CD4-positive, alpha-beta T cell treated with Interleukin-2 at 100 ng/mL for 4 hours (primary cell): ENCODE measurements around the gene DCLK3.

Experiments
- DNase-seq: peaks from one replicate; pipeline ENCODE4 v3.0.0-alpha.2; 2020; ENCODE audit warnings: low spot score

Gene DCLK3

DNA sequence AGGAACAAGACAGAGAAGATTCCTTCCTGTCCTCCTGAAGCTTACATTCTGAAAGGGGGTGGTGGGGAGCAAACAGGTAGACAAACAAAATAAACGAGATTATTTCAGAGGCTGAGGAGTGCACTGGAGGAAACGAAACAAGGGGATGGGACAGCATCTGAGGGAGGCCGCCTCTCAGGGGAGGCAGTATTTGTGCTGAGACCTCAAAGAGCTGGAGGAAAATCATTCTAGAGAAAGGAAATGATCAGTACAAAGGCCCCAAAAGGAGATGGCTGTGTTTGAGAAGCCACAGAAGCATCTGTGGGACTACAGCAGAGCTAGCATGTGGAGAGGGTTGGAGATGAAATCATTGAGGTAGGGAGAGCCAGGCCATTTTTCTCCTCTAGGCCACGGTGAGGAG is 55.1 kb downstream of the DCLK3 start:
- no peak for DNase-seq

DNA sequence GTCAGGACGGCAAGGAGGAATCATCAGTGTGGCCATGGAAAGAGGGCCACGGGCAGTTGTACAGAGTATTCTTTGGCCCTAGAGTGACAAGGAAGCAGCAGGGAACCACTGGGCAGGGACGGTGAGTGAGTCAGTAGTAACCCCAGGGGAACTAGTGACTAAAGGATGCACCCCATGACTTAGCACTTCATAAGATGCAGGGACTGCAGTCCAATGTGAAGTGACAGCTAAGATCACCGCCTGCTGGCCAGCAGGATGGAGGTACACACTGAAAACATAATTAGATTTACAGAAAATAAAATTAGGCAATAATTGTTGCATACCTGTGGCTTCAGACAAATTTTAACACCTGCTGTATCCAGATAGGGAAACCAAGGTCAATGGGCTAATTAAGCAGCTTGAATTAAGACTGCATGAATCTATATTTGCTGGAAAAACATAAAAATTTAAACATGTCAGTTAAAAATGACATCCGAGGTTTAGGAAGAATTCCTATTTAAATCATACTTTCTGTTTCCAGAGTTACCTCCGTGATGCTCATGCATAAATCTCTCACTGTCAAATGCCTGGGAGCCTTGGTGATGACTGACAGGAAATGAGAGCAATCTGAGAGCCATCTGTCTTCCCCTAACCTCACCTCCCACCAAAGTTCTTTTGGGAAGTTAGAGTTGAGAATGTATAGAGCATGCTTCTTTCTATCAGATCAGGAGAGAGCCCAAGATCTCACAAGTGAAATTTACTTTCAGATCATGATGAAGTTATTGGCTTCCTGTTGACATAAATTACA is 56.5 kb downstream of the DCLK3 start:
- no peak for DNase-seq

DNA sequence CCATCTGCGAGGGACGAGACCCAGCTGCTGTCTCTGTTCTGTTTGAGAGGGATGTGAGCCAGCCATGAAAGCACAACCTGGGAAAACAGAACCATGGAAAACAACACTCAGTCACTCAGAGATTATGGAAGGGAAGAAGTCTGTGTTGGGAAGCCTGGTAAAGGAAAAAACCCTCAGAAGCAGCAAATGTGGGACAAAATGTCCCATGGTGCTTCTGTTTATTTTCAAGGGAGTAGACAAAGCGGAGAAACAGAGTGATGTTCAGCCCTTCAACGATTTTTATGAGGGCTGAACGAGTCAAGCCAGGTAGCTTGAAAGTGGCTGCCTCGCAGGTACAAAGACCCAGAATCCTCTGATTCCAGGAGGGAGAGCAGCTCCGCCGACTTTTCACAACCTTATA is 59.3 kb downstream of the DCLK3 start:
- DNase-seq = no peak

DNA sequence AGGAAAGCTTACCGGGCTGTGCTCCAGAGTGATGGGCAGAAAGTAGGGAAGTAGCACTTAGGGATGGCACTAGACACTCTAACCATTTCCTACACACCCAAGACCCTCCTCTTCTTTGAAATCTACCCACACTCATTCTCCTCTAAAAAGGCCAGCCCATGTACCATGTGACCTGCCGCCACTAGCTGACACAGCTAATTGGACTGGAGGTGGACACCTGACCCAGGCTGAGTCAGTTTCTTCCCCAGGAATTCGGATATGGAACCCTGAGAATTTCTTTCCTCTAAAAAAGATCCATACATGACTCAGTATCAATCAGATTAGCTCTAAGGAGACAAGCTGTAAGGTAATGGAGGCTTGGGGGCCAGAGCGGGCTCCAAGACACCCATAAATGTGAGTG is 60.1 kb downstream of the DCLK3 start:
- DNase-seq = no peak

DNA sequence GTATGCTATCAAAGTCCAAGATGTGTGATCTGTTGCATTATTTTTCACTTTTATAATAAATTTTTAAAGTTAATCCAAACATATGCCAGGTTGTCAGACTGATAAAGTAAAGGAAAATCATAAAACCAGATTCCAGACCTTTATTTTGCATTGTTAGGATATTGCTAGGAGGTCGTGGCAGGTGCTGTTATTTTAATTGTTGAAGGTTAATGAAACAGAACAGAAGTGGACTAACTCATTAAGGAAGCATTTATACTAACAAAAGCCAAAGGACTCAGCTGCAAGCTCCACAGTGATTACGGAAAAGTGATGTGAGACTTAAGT is 63.1 kb downstream of the DCLK3 start:
- no peak for DNase-seq

DNA sequence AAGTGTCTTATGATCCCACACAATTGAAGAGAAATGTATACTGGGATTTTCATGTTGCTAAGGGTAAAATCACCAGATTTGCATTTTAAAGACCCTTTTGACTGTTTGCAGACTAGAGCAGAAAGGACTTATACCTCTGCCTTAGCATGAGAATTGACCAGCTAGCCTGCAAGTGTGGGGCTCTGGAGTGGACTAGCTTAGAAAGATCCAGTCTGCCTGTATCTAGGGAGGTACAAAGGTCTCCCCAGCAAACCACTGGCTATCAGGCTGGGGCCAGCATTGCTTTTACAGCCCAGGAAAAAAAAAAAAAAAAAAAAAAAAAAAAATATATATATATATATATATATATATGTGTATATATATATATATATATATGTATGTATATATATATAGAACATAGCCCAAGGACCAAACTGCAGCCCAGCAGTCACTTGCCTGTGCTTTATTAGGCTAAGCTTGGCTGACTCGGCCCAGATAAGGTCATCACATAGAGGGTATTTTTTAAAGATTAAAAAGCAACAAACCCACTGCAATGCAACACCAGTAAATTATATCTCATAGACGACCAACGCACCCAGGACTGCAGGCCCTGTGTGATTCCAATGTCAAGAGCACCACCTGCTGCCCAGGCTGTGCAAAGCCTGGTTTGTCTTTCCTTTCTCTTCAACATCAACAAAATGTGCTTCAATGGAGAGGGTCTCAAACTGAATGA is 63.7 kb downstream of the DCLK3 start:
- peak; percentile 1 for DNase-seq

DNA sequence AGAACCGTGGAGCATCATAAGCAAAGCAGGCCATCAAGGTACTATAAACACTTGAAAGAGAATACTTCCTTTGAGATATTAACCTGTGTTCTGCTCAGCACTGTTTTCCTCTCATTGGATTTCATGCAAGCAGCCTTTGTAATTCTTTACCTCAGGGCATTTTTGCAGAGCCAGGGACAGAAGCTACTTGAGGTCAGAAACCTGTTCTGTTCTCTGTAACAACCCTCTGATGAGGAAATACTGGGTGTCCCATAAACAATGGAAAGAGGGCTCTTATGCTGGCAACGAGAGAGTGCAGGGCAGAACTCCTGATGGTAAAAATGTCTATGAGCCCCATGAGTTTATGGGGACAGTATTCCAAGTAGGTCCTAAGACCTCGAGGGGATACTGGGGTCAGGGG is 66.0 kb downstream of the DCLK3 start:
- DNase-seq = no peak

DNA sequence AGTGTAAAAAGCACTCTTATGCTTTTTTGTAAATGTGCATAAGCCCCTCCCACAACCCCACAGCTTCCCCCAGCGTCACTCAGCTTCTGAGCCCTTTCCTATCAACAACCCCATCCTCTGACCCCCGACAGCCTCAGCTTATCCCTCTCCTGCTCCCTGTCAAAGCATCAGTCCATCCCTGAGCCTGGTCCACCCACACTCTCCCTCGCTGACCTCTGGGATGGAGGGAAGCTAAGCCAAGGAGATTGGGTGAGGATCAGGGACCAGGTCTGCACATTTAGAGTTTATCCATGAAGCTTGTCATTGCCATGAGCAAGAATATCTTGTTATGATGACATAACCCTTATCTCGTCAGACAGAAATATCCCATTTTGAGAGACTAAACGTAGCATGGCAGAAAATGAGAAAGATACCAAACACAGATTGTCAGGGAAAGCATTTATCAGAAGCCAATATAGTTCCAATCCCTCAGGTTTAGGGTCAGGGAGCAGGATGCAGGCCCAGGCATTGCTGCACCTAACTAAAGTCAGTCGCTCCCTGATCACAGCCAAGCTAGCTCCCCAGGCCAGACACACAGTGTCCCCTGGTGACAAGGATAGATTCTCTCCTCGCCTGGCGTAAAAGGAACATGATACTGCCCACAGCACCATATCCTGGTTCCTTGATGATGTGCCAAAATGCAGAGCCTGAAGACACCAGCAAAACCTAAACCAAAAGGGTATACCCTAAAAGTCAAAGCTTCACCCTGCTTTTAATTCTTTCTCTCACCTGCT is 66.9 kb downstream of the DCLK3 start:
- no peak for DNase-seq

DNA sequence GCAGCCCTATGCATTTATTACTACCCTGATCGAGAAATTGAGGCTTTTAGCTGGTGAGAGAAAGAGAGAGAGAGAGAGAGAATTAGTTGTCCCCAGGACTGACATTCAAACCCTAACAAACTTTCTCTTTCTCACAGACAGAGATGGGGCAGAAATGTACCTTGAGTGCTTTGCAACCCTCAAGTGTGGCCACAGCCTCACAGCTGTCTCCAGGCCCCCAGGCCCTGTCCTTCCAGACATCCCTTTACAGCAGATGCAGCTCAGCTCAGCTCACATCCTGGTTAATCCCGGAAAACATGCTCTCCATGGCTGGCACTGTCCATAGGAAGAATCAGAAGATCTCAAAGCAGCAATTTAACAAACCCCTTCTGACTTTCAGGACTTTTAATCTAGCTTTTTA is 67.6 kb downstream of the DCLK3 start:
- no peak for DNase-seq

DNA sequence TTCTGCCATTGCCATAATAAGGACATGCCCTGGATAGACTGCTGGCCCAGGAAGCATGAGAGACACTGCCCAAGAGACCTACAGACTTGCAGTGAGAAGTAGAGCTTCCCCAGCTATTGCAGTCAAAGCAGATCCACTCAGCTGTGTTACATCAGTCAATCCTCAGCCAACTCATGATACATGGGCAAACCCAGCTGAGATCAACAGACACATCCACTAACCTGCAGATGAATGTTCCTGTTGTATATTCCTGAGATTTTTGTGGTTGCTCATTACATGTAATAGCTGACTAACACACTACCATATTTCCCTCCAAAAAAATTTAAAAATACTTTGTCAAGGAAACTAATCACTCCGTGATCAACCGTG is 68.6 kb downstream of the DCLK3 start:
- no peak for DNase-seq

DNA sequence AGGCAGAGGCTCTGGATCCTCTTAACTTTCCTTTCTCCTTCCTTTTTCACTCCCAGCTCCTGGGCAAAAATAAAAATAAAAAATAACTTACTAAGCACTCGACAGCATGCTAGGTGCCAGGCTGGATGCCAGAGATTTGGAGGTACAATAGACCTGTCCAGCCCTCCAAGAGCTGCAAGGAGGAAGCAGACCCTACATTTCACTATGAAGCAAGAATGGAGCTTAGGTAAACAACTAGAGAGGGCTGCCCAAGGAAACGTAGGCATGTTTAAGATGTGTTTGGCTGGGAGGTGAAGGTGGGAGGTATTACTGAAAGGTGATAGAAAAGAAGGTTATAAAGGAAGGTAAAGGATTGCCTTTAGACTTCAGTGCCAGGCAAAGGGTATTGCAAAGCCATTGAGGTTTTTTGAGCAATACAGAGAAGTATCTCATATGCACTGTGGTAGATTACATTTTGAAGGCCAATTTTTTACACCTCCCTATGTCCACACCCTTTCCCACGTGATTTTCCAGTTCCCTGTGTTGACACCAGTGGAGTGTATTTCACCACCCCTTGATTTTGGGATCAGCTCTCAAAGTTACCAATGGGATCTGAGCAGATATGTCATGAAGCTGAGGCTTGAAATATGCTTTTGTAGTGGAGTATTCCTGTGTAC is 69.1 kb downstream of the DCLK3 start:
- no peak for DNase-seq

DNA sequence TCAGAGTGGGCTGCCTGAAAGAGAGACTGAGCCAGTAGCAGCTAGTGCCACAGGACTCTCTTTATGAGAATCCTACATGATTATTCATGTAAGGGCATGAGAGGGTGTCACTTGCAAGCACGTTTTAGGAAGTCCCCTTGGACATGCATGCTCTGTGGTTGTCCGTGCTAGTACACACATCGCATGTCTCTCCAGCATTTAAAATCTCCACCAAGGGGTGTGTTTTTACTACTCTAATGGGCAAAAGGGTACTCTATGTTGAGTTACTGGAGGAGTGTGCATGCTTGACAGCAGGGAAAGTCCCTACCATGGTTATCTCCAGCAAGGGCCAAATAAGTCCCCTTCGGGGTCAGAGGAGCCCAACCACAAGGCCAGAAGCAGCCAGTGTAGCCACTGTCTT is 70.7 kb downstream of the DCLK3 start:
- DNase-seq = no peak

DNA sequence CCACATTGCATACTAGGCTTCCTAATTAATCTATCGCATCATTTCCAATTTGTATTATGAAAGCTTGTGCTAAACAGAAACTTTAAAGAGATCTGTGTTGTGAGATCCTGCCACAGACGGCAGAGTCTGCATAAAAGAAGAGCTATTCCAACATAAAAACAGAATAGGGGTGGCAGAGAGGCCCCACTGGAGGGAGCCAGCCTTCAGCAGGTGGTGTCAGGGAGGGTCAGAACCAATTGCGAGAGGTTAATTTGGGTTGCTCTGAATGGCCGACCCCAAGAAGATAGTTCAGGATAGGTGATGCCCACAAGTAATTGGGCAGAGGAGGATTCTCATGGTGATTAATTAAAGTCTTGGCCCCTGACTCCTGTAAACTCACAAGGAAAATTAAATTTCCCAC is 74.8 kb downstream of the DCLK3 start:
- no peak for DNase-seq

DNA sequence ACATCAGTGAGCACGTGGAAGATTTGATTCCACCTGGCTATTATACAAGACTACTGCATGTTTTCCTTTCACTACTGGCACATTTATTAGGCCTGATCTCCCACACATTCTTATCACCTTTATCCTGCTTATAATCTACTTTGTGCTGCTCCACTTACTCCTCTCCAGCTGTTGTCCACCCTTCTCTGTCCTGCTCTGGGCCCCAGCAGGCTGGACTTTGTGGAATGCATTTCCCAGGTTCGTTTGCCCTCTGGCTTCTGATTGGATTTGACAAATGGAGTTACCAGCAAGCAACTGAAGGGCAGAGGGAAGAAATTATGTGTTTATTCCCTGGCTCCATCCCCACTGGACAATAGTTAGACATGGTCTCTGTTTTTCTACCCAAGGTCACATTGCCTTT is 75.5 kb downstream of the DCLK3 start:
- DNase-seq = no peak

DNA sequence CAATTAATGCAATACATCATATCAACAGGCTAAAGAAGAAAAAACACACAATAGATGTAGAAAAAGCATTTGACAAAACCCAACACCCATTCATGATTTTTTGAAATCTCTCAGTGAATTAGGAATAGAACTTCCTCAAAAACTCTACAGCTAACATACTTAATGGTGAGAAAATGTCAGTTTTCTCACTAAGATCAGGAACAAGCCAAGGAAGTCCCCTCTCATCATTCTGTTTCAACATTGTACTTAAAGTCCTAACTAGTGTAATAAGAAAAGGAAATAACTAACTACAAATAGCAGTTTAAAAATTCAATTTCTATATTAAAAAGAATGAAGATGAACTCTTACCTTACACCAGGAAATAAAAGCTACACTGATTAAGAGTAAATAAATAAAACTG is 77.8 kb downstream of the DCLK3 start:
- no peak for DNase-seq

DNA sequence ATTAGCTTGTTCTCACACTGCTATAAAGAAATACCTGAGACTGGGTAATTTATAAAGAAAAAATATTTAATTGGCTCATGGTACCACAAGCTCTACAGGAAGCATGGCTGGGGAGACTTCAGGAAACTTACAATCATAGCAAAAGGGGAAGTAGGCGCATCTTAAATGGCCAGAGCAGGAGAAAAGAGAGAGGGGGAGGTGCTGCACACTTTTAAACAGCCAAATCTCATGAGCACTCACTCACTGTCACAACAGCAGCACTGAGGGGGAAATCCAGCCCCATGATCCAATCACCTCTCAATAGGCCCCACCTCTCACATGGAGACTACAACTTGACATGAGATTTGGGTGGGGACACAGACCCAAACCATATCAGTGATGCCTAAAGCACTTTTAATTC is 82.5 kb downstream of the DCLK3 start:
- DNase-seq = no peak

DNA sequence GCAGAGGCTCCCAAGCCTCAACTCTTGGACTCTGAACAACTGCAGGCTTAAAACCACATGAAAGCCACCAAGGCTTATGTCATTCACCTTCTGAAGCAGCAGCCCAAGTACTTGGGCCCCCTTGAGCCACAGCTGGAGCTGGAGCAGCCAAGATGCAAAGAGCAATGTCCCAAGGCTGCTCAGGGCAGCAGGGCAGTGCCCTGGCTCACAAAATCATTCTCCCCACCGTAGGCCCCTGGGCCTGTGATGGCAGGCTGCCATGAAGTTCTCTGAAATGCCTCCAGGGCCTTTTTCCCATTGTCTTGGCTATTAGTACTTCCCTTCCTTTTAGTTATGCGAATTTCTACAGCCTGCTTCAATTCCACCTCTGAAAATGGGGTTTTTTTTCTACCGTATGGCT is 83.4 kb downstream of the DCLK3 start:
- no peak for DNase-seq

DNA sequence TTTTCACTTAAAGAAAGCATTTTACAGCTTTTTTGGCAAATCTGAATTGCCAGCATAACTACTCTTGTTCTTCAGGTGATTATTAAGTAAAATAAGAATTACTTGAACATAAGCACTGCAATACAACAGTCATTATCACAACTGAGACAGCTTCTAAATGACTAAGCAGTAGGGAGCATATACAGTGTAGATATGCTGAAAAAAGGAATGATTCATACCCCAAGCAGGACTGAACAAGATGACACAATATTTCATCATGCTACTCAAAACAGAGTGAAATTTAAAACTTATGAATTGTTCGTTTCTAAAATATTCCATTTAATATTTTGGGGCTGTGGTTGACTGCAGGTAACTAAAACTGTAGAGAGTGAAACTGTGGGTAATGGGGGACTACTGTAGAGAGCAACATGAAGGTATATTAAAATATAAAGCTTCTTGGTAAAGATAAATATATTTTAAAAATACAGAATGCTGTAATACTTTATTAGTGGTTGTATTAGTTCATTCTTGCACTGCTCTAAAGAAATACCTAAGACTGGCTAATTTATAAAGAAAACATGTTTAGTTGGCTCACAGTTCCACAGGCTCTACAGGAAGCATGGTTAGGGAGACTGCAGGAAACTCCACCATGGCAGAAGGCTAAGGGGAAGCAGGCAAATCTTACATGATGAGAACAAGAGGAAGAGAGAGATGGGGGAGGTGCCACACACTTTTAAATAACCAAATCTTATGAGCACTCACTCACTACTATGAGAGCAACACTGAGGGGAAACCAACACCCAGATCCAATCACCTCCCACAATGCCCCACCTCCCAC is 84.8 kb downstream of the DCLK3 start:
- DNase-seq = no peak

DNA sequence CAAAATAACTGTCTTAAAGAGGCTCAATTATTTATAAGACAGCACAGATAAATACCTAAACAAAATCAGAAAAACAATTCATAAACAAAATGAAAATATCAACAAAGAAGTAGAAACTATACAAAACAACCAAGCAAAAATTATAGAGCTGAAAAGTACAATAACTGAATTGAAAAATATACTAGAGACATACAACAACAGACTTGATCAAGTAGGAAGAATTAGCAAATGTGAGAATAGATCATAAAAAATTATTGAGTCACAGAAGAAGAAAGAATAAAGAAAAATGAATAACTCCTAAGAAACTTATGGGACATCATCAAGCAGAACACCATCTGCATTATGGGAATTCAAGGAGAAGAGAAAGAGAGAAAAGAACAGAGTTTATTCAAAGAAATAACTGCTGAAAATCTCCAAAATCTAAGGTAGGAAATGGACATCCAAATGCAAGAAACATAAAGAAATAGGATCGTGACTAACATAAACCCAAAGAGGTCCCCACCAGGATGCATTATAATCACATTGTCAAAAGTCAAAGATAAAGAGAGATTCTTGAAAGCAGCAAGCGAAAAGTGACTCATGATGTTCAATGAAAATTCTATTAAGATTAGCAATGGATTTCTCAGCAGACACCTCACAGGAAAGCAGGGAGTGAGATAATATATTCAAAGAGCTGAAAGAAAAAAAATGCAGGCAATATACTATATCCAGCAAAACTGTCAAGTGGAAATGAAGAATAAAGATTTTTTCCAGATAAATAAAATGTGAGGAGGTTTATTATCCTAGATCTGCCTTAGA is 85.9 kb downstream of the DCLK3 start:
- DNase-seq = no peak

DNA sequence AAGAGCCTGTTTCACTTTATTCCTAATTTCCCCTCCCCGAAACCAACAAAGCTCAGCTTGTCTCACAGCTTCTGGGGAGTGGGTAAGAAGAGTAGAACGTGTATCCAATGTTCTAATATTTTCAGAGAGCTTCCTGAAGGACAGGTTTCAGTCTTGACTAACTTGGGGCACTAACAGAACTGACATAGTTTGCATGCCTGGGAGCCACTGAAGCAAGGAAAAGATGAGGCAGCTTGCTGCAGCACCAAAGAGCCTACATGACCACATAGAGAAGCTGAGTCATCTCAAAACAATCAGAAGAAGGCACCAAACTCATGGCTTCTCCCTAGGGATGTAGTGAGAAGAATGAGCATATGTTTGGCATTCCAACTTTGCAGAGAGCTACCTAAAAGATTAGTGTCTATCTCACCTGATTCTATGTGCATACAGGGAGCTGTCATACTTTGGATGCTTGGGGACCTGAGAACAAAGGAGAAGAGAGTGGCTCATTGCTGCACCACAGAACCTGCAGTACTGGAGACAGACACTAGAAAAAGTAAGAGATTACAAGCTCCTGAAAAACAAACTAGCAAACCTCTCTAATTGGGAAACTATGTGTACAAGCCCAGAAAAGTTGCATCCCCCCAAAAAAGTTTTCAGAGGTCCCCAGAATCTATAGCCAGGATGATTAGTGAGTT is 86.9 kb downstream of the DCLK3 start:
- DNase-seq = no peak

DNA sequence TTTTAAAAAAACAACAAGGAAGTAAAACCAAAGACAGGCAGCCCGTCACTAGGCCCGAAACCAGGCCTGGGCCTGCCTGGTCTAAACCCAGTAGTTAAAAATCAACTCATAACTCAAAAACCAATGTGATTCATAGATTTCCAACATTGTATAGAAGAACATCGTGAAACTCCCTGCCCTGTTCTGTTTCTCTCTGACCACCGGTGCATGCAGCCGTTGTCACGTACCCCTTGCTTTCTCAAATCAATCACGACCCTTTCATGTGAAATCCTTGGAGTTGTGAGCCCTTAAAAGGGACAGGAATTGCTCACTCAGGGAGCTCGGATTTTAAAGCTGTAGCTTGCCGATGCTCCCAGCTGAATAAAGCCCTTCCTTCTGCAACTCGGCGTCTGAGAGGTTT is 89.5 kb downstream of the DCLK3 start:
- DNase-seq = no peak
